ENCODE measurements around the gene TGFBR3. TPM values are rescaled to one million over a fixed set of nuclear protein-coding genes. Genes with fewer than 3 reads are reported as not detected.
"Not testable (repeated sequence)": the region's sequence is repeated elsewhere in the genome, so short reads cannot be mapped to it uniquely, and the experiment has no call there.

Gene TGFBR3
- polyA plus RNA-seq, 1 donor from 2014 or later, result 2.3 TPM

DNA sequence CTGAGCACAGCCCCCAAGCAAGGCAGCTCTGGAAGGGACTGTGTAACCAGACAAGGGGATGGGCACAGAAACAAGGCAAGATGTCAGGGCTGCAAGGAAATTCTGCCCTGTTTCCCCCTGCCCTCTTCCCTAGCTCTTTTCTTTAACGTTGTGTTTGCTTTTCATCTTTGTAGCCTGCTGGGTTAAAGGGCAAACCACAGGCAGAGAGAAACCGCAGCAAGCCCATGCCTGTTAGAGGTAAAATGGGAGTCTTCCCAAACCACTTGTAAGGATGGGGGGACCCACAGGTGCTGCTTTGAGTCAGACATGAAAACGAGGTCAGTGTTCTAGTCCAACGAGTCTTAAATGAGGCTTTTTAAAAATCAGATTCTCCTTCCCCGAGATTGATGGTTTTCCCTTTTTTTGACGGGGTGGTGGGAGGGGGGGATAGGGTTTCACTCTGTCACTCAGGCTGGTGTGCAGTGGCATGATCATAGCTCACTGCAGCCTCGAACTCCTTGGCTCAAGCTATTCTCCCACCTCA, 13.3 kb downstream of the TGFBR3 start:
- H3K4me3 Mint-ChIP-seq, result no peak overlapping the region
- H3K27ac Mint-ChIP-seq, result peak overlapping the region in 1 of 3 donors; percentile 26
- H3K27me3 Mint-ChIP-seq, result peaks cover 10% of the 10 kb centered on the region
- H3K36me3 Mint-ChIP-seq, result no peaks in the 10 kb centered on the region
- H3K9me3 Mint-ChIP-seq, result peaks cover 0 to 2% (median 1%) of the 10 kb centered on the region in 3 donors
- no peaks in the 10 kb centered on the region for H3K4me1 Mint-ChIP-seq

DNA sequence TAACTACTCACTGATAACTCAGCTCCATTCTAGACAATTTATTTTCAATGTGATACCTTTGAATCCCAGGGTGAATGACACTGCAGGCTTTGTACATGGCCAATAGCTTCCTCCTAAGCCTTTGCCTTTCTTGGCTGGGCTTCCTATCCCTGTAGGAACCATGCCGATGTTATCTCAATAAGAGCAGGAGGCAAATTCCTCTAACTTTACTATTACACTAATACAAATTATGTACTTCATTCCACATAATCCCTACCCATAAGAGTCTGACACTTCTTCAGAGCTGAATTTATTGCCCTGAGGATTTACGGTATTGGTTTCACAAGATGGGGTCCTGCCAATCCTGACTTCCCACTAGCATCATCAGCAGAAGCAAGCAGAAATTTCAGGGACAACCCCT, 14.0 kb downstream of the TGFBR3 start:
- H3K27ac Mint-ChIP-seq, result no peak overlapping the region
- no peak overlapping the region for H3K4me3 Mint-ChIP-seq
- H3K36me3 Mint-ChIP-seq, result no peaks in the 10 kb centered on the region
- peaks cover 10% of the 10 kb centered on the region for H3K27me3 Mint-ChIP-seq
- H3K4me1 Mint-ChIP-seq, result no peaks in the 10 kb centered on the region
- H3K9me3 Mint-ChIP-seq, result peaks cover 0 to 2% (median 1%) of the 10 kb centered on the region in 3 donors

- Mint-ChIP-seq H3K4me1 (no peaks in the 10 kb centered on the region), H3K27ac (no peak overlapping the region), H3K36me3 (no peaks in the 10 kb centered on the region), H3K4me3 (no peak overlapping the region), H3K9me3 (peaks cover 0 to 2% (median 1%) of the 10 kb centered on the region in 3 donors), H3K27me3 (peaks cover 10% of the 10 kb centered on the region)
Measured at GRCh38 chr1:91870322-91870721, 15.6 kb downstream of the TGFBR3 start.

- Mint-ChIP-seq H3K27me3 (peaks cover 2% of the 10 kb centered on the region), H3K4me1 (no peaks in the 10 kb centered on the region), H3K9me3 (no peaks in the 10 kb centered on the region), H3K4me3 (no peak overlapping the region), H3K27ac (no peak overlapping the region), H3K36me3 (no peaks in the 10 kb centered on the region)
Measured at GRCh38 chr1:91866425-91866824, 19.5 kb downstream of the TGFBR3 start.

DNA sequence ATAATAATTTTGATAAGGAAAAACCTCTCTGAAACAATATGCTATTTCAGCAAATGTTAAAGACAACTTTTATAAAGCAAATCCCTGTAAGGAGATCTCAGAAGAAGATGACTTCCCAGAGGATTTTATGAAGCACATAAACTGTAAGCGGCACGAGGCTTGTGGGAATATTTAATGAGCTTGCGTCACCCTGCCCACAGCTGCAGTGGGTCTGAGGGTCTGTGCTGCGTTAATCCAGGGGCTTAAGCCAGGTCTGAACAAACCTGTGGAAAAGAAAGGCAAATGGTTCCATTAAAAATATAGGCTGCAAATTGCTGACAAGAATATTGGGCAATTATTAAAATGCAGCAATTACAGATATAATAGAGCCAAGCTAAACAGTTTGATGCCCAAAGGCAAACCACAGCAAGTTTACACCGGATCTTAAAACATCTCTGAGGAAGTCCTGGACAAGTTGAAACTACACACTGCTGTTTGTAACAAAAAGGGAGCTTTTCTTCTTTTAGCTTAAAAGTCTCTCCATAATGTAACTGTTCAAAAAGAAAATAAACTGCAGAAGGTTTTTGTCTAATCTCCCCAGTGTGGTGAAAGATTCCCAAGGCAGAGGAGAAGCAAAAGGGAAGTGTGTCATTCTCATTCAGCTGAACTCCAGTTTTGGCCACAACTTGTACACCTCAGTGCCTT, 21.8 kb downstream of the TGFBR3 start:
- H3K4me3 Mint-ChIP-seq, result no peak overlapping the region
- no peaks in the 10 kb centered on the region for H3K9me3 Mint-ChIP-seq
- H3K36me3 Mint-ChIP-seq, result no peaks in the 10 kb centered on the region
- H3K4me1 Mint-ChIP-seq, result no peaks in the 10 kb centered on the region
- H3K27ac Mint-ChIP-seq, result no peak overlapping the region
- H3K27me3 Mint-ChIP-seq, result peaks cover 2% of the 10 kb centered on the region

DNA sequence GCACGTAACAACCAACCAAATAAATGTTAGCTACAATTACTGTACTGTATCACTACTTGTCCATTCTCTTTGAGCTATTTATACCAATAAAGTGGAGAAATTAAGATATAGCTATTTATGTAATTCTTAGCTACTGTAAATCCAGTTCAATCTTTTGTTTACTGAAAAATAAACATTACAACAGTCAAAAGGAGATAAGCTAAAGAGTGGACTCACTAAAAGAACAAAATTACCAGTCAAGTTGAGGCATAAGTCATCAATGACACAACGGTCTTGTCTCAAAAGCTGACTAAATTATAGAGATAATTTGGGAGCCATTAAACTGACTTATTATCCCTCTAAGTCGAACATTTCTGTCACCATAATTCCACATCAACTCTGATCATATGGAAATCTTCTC, 22.5 kb downstream of the TGFBR3 start:
- Mint-ChIP-seq H3K4me1 (no peaks in the 10 kb centered on the region), H3K27ac (no peak overlapping the region), H3K9me3 (no peaks in the 10 kb centered on the region), H3K36me3 (no peaks in the 10 kb centered on the region), H3K27me3 (peaks cover 2% of the 10 kb centered on the region), H3K4me3 (no peak overlapping the region)

DNA sequence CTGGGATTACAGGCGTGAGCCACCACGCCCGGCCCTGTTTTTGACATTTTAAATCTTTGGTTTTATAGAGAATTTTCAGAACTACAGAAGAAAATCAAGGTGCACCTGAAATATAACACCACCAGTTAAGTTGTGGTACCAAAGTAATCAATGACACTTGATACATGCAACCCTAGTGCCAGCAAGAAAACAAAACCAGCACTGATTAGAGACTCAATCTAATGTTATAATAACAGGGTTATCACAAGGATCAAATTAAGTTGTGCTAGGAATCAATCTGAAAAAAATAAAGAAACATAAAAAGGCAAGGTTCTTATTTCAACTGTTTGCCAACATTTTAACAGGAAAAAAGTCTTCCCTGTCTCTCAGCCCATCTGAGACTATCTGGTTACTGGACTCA, 23.8 kb downstream of the TGFBR3 start:
- Mint-ChIP-seq H3K4me3 (no peak overlapping the region), H3K9me3 (no peaks in the 10 kb centered on the region), H3K27me3 (peaks cover 2% of the 10 kb centered on the region), H3K27ac (no peak overlapping the region), H3K4me1 (no peaks in the 10 kb centered on the region), H3K36me3 (no peaks in the 10 kb centered on the region)

DNA sequence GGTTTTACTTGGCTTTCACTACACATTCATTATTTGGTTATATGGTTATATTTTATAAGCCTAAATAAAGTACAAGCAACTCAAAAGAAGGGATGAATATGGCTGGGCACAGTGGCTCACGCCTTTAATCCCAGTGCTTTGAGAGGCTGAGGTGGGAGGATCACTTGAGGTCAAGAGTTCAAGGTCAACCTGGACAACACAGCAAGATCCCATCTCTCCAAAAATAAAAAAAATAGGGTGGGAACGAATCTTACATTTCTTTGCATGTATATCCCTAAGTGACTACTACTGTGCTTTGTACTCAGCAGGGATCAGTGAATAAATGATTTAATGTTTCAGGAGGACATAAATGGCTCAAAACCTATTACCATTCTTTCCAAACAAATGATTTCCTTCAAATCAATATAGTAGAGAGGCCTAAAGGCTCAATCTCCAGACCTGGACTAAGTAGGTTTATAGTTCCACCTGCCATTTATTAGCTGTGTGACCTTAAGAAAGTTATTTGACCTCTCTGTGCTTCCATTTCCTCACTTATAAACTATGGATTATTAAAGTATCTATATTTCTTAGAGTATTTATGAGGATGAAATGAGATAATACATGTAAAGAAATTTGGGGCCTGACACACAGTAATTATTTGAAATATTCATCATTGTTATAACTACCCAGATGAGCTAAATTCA, 28.3 kb downstream of the TGFBR3 start:
- peaks cover 0 to 4% (median 3%) of the 10 kb centered on the region in 3 donors for H3K9me3 Mint-ChIP-seq
- no peaks in the 10 kb centered on the region for H3K4me1 Mint-ChIP-seq
- no peaks in the 10 kb centered on the region for H3K27me3 Mint-ChIP-seq
- H3K27ac Mint-ChIP-seq, result no peak overlapping the region
- H3K36me3 Mint-ChIP-seq, result no peaks in the 10 kb centered on the region
- H3K4me3 Mint-ChIP-seq, result no peak overlapping the region

GRCh38 chr1:91856996-91857395, 29.0 kb downstream of the TGFBR3 start:
- H3K4me3 Mint-ChIP-seq, result no peak overlapping the region
- no peaks in the 10 kb centered on the region for H3K4me1 Mint-ChIP-seq
- no peaks in the 10 kb centered on the region for H3K36me3 Mint-ChIP-seq
- no peaks in the 10 kb centered on the region for H3K27me3 Mint-ChIP-seq
- peaks cover 0 to 4% (median 3%) of the 10 kb centered on the region in 3 donors for H3K9me3 Mint-ChIP-seq
- no peak overlapping the region for H3K27ac Mint-ChIP-seq

DNA sequence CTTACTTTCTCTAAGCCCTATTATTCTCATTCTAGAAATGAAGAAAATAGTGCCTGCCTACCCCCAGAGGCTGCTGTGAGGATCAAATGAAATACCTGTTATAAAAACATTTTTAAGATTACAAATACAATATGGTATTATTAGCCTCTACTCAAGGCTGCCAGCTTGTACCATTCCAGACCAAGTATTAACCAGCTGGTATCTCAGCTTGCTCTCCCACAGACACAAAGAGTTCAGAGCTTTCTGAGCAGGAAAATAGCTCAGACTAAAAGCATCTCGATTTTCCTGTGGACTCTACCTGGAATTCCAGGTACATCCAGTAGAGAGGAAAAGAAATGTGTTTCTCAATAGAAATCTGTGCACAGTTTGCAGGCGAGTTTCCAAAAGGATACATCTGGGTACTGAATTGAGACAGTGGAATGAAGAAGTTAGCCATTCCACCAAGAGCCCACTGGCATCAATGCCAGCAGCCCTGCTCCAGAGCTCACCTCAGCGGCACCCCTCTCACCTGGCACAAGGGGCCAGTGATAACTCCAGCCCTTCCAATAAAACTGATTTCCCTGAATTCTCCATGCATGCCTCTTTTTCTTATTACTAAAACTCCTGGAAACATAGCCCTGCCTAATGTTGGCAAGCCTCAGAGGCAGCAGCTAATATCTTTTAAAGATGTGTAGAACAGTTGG, 31.0 kb downstream of the TGFBR3 start:
- Mint-ChIP-seq H3K36me3 (no peaks in the 10 kb centered on the region), H3K4me3 (no peak overlapping the region), H3K27me3 (no peaks in the 10 kb centered on the region), H3K4me1 (no peaks in the 10 kb centered on the region), H3K9me3 (peaks cover 0 to 4% (median 3%) of the 10 kb centered on the region in 3 donors), H3K27ac (no peak overlapping the region)

DNA sequence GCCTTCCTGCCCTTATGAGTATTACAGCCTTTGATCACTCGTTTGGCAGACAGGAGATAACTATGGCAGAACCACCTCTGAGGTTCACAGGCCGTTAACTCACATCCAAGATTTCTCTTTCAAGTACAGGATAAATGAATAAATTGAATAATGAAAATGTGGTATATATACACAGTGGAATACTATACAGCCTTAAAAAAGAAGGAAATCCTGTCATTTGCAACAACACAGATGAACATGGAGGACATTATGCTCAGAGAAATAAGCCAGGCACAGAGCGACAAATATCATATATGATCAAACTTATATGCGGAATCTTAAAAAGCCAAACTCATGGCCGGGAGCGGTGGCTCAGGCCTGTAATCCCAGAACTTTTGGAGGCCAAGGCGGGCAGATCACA, 32.6 kb downstream of the TGFBR3 start:
- Mint-ChIP-seq H3K27ac (no peak overlapping the region), H3K4me3 (no peak overlapping the region), H3K27me3 (no peaks in the 10 kb centered on the region), H3K9me3 (peaks cover 0 to 4% (median 3%) of the 10 kb centered on the region in 3 donors), H3K4me1 (no peaks in the 10 kb centered on the region), H3K36me3 (no peaks in the 10 kb centered on the region)

DNA sequence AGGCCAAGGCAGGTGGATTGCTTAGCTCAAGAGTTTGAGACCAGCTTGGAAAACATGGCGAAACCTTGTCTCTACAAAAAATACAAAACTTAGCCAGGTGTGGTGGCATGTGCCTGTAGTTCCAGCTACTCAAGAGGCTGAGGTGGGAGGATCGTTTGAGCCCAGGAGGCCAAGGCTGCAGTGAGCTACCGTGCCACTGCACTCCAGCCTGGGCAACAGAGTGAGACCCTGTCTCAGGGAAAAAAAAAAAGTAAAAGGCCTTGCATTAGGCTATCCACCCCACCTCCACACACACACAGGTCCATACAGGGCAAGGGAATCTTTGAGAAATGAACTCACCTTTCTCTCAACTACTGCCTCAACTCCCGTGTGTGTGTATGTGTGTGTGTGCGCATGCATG, 33.9 kb downstream of the TGFBR3 start:
- H3K4me3 Mint-ChIP-seq, result peak overlapping the region in 1 of 4 donors; percentile 25
- H3K9me3 Mint-ChIP-seq, H3K4me1 Mint-ChIP-seq, H3K27ac Mint-ChIP-seq, H3K36me3 Mint-ChIP-seq, H3K27me3 Mint-ChIP-seq: not testable (repeated sequence)

- Mint-ChIP-seq H3K36me3 (no peaks in the 10 kb centered on the region), H3K9me3 (peaks cover 0 to 4% (median 3%) of the 10 kb centered on the region in 3 donors), H3K27me3 (no peaks in the 10 kb centered on the region), H3K4me3 (no peak overlapping the region), H3K27ac (no peak overlapping the region), H3K4me1 (no peaks in the 10 kb centered on the region)
Measured at GRCh38 chr1:91851130-91852010, 34.6 kb downstream of the TGFBR3 start.

DNA sequence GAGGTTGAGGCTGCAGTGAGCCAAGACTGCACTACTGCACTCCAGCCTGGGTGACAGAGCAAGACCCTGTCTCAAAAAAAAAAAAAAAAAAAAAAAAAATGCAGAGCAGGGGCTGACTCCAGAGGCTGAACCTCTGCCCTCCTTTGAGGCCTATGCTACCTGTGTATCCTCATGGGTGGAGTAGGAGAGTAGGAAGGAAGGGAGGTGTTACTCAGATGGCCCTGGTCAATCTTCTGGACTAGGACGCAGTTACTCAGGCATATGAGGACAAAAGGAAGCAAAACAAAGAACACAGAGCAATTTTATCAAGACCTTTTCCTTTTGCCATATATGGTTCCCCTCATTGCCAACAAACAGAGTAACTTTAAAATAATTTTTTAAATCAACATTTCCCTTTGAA, 35.2 kb downstream of the TGFBR3 start:
- Mint-ChIP-seq H3K4me3 (no peak overlapping the region), H3K36me3 (no peaks in the 10 kb centered on the region), H3K4me1 (no peaks in the 10 kb centered on the region), H3K27me3 (no peaks in the 10 kb centered on the region), H3K27ac (no peak overlapping the region), H3K9me3 (peaks cover 0 to 4% (median 3%) of the 10 kb centered on the region in 3 donors)

- H3K4me3 Mint-ChIP-seq, result no peak overlapping the region
- no peak overlapping the region for H3K27ac Mint-ChIP-seq
- H3K9me3 Mint-ChIP-seq, result no peaks in the 10 kb centered on the region
- H3K27me3 Mint-ChIP-seq, result no peaks in the 10 kb centered on the region
- no peaks in the 10 kb centered on the region for H3K36me3 Mint-ChIP-seq
- no peaks in the 10 kb centered on the region for H3K4me1 Mint-ChIP-seq
Measured at GRCh38 chr1:91847851-91848250, 38.1 kb downstream of the TGFBR3 start.
